ENCODE measurements around the gene KLHL29.
A peak's percentile ranks its signal among the peaks of the same experiment; 100 is the strongest.

KLHL29 gene

DNA sequence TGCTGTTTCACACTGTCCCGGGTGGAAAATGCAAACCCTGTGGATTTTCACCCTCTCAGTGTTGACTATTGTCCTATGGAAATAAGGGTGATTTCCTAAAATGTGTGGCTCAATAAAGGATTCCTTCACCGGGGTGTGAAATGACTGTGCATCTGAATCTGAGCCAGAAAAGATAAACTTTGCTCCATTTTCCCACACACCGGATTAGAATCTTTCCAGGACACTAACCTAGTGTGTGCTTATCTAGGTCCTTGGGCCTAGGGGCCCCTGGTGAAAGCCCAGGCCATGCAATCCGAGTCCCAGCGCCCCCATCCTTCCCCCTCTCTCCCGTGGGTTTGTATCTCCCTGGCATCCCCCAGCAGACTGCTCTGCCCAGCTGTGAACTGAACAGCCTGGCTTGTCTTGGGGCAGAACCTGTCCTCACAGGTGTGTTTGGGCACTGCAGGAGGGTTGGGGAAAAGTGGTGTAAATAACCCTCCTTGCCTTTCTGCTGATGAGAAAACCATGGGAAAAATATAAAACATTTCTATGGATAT lies 17.3 kb downstream of the KLHL29 start:
- no peak overlapping the region for H2AFZ ChIP-seq (ENCODE audit: low read length)
- H3K4me2 ChIP-seq (ENCODE audit: low read depth, low read length, poor library complexity, severe bottlenecking): no peak overlapping the region
- no peaks in the 10 kb centered on the region for H3K9me3 ChIP-seq (ENCODE audit: insufficient read depth, low read depth, low read length)
- no peaks in the 10 kb centered on the region for H3K27me3 ChIP-seq (ENCODE audit: insufficient read depth, low read length, poor library complexity, severe bottlenecking)
- H3K36me3 ChIP-seq (ENCODE audit: insufficient read depth, low read length): no peaks in the 10 kb centered on the region
- TF ChIP-seq CTCF (conservative IDR thresholded peaks at IDR 0.05; ENCODE audit: low read length): no peak
- no peak for TF ChIP-seq EZH2phosphoT487 (IDR thresholded peaks at IDR 0.05; ENCODE audit: borderline replicate concordance)
- no peak overlapping the region for H3K9ac ChIP-seq (ENCODE audit: low read depth, low read length, poor library complexity, severe bottlenecking)
- no peaks in the 10 kb centered on the region for H3K79me2 ChIP-seq (ENCODE audit: insufficient read depth, low read length)
- H3K4me1 ChIP-seq (ENCODE audit: insufficient read depth, low read length, poor library complexity, severe bottlenecking): peaks cover 14% of the 10 kb centered on the region
- H3K4me3 ChIP-seq (ENCODE audit: low read length, poor library complexity, severe bottlenecking): no peak overlapping the region
- no peaks in the 10 kb centered on the region for H3K9me2 ChIP-seq (replicated peaks; ENCODE audit: low read depth, low read length)
- H3F3A ChIP-seq (ENCODE audit: low read depth): no peaks in the 10 kb centered on the region
- H4K20me1 ChIP-seq (ENCODE audit: insufficient read depth, low read length, poor library complexity, severe bottlenecking): no peaks in the 10 kb centered on the region

DNA sequence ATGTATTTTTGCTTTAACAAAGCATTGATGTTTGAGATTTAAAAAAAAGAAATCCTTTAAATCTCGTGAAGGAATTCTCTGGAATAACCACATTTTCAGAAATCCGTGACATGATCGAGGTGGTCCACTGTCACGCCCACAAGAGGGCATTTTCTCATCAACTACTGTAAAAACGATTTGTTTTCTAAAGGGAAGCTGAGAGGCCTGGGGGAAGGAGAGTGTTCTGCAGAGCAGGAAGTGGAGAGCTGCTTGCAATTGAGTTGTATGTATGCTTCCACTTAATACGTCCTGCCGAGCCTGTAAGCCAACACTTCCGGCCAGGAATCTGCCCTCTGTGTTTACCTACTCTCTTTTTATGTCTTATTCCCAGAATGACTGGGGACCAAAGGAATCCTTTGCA lies 19.4 kb downstream of the KLHL29 start:
- Histone ChIP-seq H3K4me3 (ENCODE audit: low read length, poor library complexity, severe bottlenecking) (peak overlapping the region; percentile 34), H3K4me2 (ENCODE audit: low read depth, low read length, poor library complexity, severe bottlenecking) (peak overlapping the region; percentile 58)

DNA sequence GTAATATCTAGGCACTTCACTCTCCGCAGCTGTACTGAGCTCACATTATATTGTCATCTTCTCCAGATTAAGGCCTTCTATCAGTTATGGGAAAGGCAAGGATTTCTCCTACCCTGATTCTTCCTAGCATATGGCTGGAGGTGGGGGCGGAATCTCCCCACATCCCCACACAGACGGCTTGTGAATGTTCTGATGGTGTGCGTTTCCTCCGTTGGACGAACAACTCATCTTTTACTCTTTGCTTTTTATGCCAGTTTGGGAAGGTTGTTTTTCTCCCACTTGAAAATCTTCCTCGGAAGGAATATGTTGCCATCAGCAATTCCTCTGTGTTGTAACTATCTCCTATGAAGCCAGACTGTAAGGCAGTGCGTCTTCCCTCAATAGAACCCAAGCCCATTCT lies 24.3 kb downstream of the KLHL29 start:
- Histone ChIP-seq H3K36me3 (ENCODE audit: insufficient read depth, low read length) (no peaks in the 10 kb centered on the region), H3F3A (ENCODE audit: low read depth) (no peaks in the 10 kb centered on the region), H3K4me1 (ENCODE audit: insufficient read depth, low read length, poor library complexity, severe bottlenecking) (peaks cover 7% of the 10 kb centered on the region), H2AFZ (ENCODE audit: low read length) (no peak overlapping the region), H3K9me3 (ENCODE audit: insufficient read depth, low read depth, low read length) (no peaks in the 10 kb centered on the region), H3K4me2 (ENCODE audit: low read depth, low read length, poor library complexity, severe bottlenecking) (no peak overlapping the region), H3K9me2 (replicated peaks; ENCODE audit: low read depth, low read length) (no peaks in the 10 kb centered on the region), H4K20me1 (ENCODE audit: insufficient read depth, low read length, poor library complexity, severe bottlenecking) (no peaks in the 10 kb centered on the region), H3K79me2 (ENCODE audit: insufficient read depth, low read length) (no peaks in the 10 kb centered on the region), H3K9ac (ENCODE audit: low read depth, low read length, poor library complexity, severe bottlenecking) (no peak overlapping the region), H3K4me3 (ENCODE audit: low read length, poor library complexity, severe bottlenecking) (no peak overlapping the region), H3K27me3 (ENCODE audit: insufficient read depth, low read length, poor library complexity, severe bottlenecking) (no peaks in the 10 kb centered on the region)
- TF ChIP-seq EZH2phosphoT487 (IDR thresholded peaks at IDR 0.05; ENCODE audit: borderline replicate concordance): no peak
- TF ChIP-seq CTCF (conservative IDR thresholded peaks at IDR 0.05; ENCODE audit: low read length): no peak

More for the DNA sequence above, 19.4 kb downstream of the KLHL29 start:
- no peak for TF ChIP-seq EZH2phosphoT487 (IDR thresholded peaks at IDR 0.05; ENCODE audit: borderline replicate concordance)
- TF ChIP-seq CTCF (conservative IDR thresholded peaks at IDR 0.05; ENCODE audit: low read length): peak; percentile 69
- H3K9ac ChIP-seq (ENCODE audit: low read depth, low read length, poor library complexity, severe bottlenecking): peak overlapping the region; percentile 6
- no peaks in the 10 kb centered on the region for H3K27me3 ChIP-seq (ENCODE audit: insufficient read depth, low read length, poor library complexity, severe bottlenecking)
- H3K4me1 ChIP-seq (ENCODE audit: insufficient read depth, low read length, poor library complexity, severe bottlenecking): peaks cover 14% of the 10 kb centered on the region
- no peaks in the 10 kb centered on the region for H3K79me2 ChIP-seq (ENCODE audit: insufficient read depth, low read length)
- no peaks in the 10 kb centered on the region for H4K20me1 ChIP-seq (ENCODE audit: insufficient read depth, low read length, poor library complexity, severe bottlenecking)
- no peaks in the 10 kb centered on the region for H3K9me2 ChIP-seq (replicated peaks; ENCODE audit: low read depth, low read length)
- H3K9me3 ChIP-seq (ENCODE audit: insufficient read depth, low read depth, low read length): no peaks in the 10 kb centered on the region
- no peaks in the 10 kb centered on the region for H3F3A ChIP-seq (ENCODE audit: low read depth)
- H3K36me3 ChIP-seq (ENCODE audit: insufficient read depth, low read length): no peaks in the 10 kb centered on the region
- H2AFZ ChIP-seq (ENCODE audit: low read length): peak overlapping the region; percentile 90

All from Loucy (cell line).